H9 (cell line): ENCODE measurements around the gene KISS1R. TPM values are rescaled to one million over a fixed set of nuclear protein-coding genes. Genes with fewer than 3 reads are reported as not detected.

Experiments used
- DNase-seq: peaks from one replicate; pipeline ENCODE4 v3.0.0-alpha.2; 2017
- H2AFZ ChIP-seq: one replicate; pipeline ENCODE4 v1.6.1; 2013; ENCODE audit warnings: mild to moderate bottlenecking, low read length, control low read depth, moderate library complexity
- H2AK5ac ChIP-seq: 2 replicates; pipeline ENCODE4 v1.6.1; 2013; ENCODE audit warnings: low read length, control low read depth, mixed read lengths; ENCODE audit not compliant: insufficient read length
- H2BK120ac ChIP-seq: one replicate; pipeline ENCODE4 v1.6.1; 2013; ENCODE audit warnings: low read depth, mild to moderate bottlenecking, low read length, control low read depth, inconsistent platforms; ENCODE audit not compliant: poor library complexity, severe bottlenecking
- H2BK12ac ChIP-seq: 2 replicates; pipeline ENCODE4 v1.6.1; 2013; ENCODE audit warnings: low read length, control low read depth, mixed read lengths, low read depth; ENCODE audit not compliant: insufficient read length
- H2BK15ac ChIP-seq: 2 replicates; pipeline ENCODE4 v1.6.1; 2013; ENCODE audit warnings: low read depth, low read length, control low read depth
- H2BK20ac ChIP-seq: one replicate; pipeline ENCODE4 v1.6.1; 2013; ENCODE audit warnings: low read depth, mild to moderate bottlenecking, low read length, control low read depth, inconsistent platforms; ENCODE audit not compliant: poor library complexity, severe bottlenecking
- H2BK5ac ChIP-seq: 2 replicates; pipeline ENCODE4 v1.6.1; 2013; ENCODE audit warnings: low read length, control low read depth, mixed read lengths; ENCODE audit not compliant: insufficient read length
- H3K14ac ChIP-seq: 2 replicates; pipeline ENCODE4 v1.6.1; 2013; ENCODE audit warnings: low read length, control low read depth; ENCODE audit not compliant: insufficient read depth
- H3K18ac ChIP-seq: 2 replicates; pipeline ENCODE4 v1.6.1; 2013; ENCODE audit warnings: low read depth, mild to moderate bottlenecking, mixed read lengths, low read length, control low read depth; ENCODE audit not compliant: insufficient read length
- H3K23ac ChIP-seq: 2 replicates; pipeline ENCODE4 v1.6.1; 2013; ENCODE audit warnings: low read length, control low read depth, mixed read lengths, low read depth; ENCODE audit not compliant: insufficient read length
- H3K23me2 ChIP-seq: 2 replicates; pipeline ENCODE4 v1.6.1; 2013; ENCODE audit warnings: low read depth, mild to moderate bottlenecking, mixed read lengths, low read length, control low read depth; ENCODE audit not compliant: insufficient read length, poor library complexity, severe bottlenecking
- H3K27ac ChIP-seq: 2 replicates; pipeline ENCODE4 v1.5.1; 2013; ENCODE audit warnings: low read length, control low read depth, mixed read lengths, low read depth; ENCODE audit not compliant: insufficient read length
- H3K27me3 ChIP-seq: 2 replicates; pipeline ENCODE4 v1.6.1; 2013; ENCODE audit warnings: low read length, control low read depth, inconsistent platforms; ENCODE audit not compliant: insufficient read depth
- H3K4ac ChIP-seq: 2 replicates; pipeline ENCODE4 v1.6.1; 2013; ENCODE audit warnings: low read depth, mild to moderate bottlenecking, control low read depth, inconsistent platforms, low read length, moderate library complexity
- H3K4me1 ChIP-seq: 2 replicates; pipeline ENCODE4 v1.6.1; 2013; ENCODE audit warnings: low read length, control low read depth, inconsistent platforms; ENCODE audit not compliant: insufficient read depth
- H3K4me2 ChIP-seq: 2 replicates; pipeline ENCODE4 v1.6.1; 2013; ENCODE audit warnings: low read length, control low read depth, mixed read lengths; ENCODE audit not compliant: insufficient read length, insufficient read depth
- H3K56ac ChIP-seq: 2 replicates; pipeline ENCODE4 v1.6.1; 2013; ENCODE audit warnings: low read depth, mild to moderate bottlenecking, mixed read lengths, low read length, control low read depth; ENCODE audit not compliant: insufficient read length
- H3K79me1 ChIP-seq: 2 replicates; pipeline ENCODE4 v1.6.1; 2013; ENCODE audit warnings: low read depth, mild to moderate bottlenecking, moderate library complexity, low read length, control low read depth, inconsistent platforms; ENCODE audit not compliant: insufficient read depth, poor library complexity, severe bottlenecking
- H3K79me2 ChIP-seq: 2 replicates; pipeline ENCODE4 v1.6.1; 2013; ENCODE audit warnings: low read length, control low read depth, inconsistent platforms; ENCODE audit not compliant: insufficient read depth
- H3K9ac ChIP-seq: 2 replicates; pipeline ENCODE4 v1.6.1; 2013; ENCODE audit warnings: low read length, control low read depth, mixed read lengths; ENCODE audit not compliant: insufficient read length; ENCODE audit errors: extremely low read depth
- H3K9me3 ChIP-seq: one replicate; pipeline ENCODE4 v1.6.1; 2013; ENCODE audit warnings: low read depth, low read length, inconsistent platforms; ENCODE audit not compliant: control insufficient read depth
- H3T11ph ChIP-seq: one replicate; pipeline ENCODE4 v1.6.1; 2013; ENCODE audit warnings: mild to moderate bottlenecking, low read length, control low read depth, inconsistent platforms
- H4K20me1 ChIP-seq: one replicate; pipeline ENCODE4 v1.6.1; 2013; ENCODE audit not compliant: control insufficient read depth, insufficient read length, insufficient read depth
- H4K5ac ChIP-seq: 2 replicates; pipeline ENCODE4 v1.6.1; 2013; ENCODE audit warnings: low read depth, mild to moderate bottlenecking, mixed read lengths, low read length, control low read depth; ENCODE audit not compliant: insufficient read length
- H4K8ac ChIP-seq: replicated peaks from 2 replicates; pipeline ENCODE4 v1.6.1; 2013; ENCODE audit warnings: low read length, control low read depth, mixed read lengths, low read depth; ENCODE audit not compliant: insufficient read length
- H4K91ac ChIP-seq: 2 replicates; pipeline ENCODE4 v1.6.1; 2013; ENCODE audit warnings: low read depth, mild to moderate bottlenecking, moderate library complexity, mixed read lengths, low read length, control low read depth; ENCODE audit not compliant: insufficient read length
- H3K27ac Mint-ChIP-seq, 3 experiments: 2 replicates in 2 of 3; 3 replicates in 1 of 3; pipeline ENCODE4 v1.8.0; 2020 to 2021; ENCODE audit warnings: mixed read lengths in 3 of 3, mild to moderate bottlenecking in 1 of 3, moderate library complexity in 1 of 3
- H3K27me3 Mint-ChIP-seq: 2 replicates; pipeline ENCODE4 v1.8.0; 2021; ENCODE audit warnings: low read depth, mild to moderate bottlenecking, moderate library complexity, mixed read lengths
- H3K36me3 Mint-ChIP-seq, 3 experiments: 2 replicates in 2 of 3; 3 replicates in 1 of 3; pipeline ENCODE4 v1.8.0; 2020 to 2021; ENCODE audit warnings: low read depth in 3 of 3, mixed read lengths in 3 of 3; ENCODE audit not compliant: insufficient read depth in 1 of 3
- H3K4me1 Mint-ChIP-seq, 2 experiments: 2 replicates each; pipeline ENCODE4 v1.8.0; 2020; ENCODE audit warnings: mixed read lengths in 2 of 2
- H3K4me3 Mint-ChIP-seq, 2 experiments: 2 replicates in 1 of 2; 3 replicates in 1 of 2; pipeline ENCODE4 v1.8.0; 2020 to 2021; ENCODE audit warnings: mild to moderate bottlenecking in 2 of 2, mixed read lengths in 2 of 2, moderate library complexity in 1 of 2
- H3K9me3 Mint-ChIP-seq, 2 experiments: 2 replicates in 1 of 2; 3 replicates in 1 of 2; pipeline ENCODE4 v1.8.0; 2020; ENCODE audit warnings: mild to moderate bottlenecking in 2 of 2, mixed read lengths in 2 of 2, moderate library complexity in 1 of 2
- WGBS: extraction: QIAGEN DNeasy Blood & Tissue Kit; methylation state at CpG from one replicate; pipeline ENCODE4 v1.1.7; 2013; ENCODE audit warnings: missing lambda C conversion rate, low lambda C conversion rate, mixed read lengths; ENCODE audit not compliant: insufficient read length; ENCODE audit errors: extremely low coverage; 5-methylcytosine and 5-hydroxymethylcytosine counted together
- total RNA-seq: library from RNA; stranded (reverse); gene quantifications from 2 replicates; pipeline ENCODE4 v1.2.1, GENCODE V29; 2021
- TF ChIP-seq, protein P1 (sequence below): fragments of 200-600 bp; sonication (generic); conservative IDR thresholded peaks from 3 replicates; pipeline ENCODE4 v1.8.0; 2021; ENCODE audit warnings: antibody characterized with exemption, mild to moderate bottlenecking

Gene KISS1R
- total RNA-seq, 1 experiment from 2014 or later, result 3.3 TPM

GRCh38 chr19:902093-902370 is 15.1 kb upstream of the KISS1R start:
- Mint-ChIP-seq H3K9me3 (no peaks in the 10 kb centered on the region), H3K4me3 (no peak overlapping the region), H3K27ac (no peak overlapping the region), H3K36me3 (peaks cover 2 to 21% (median 20%) of the 10 kb centered on the region in 3 experiments; a peak in 4 of 7 replicates), H3K27me3 (no peaks in the 10 kb centered on the region; the same call in 1 of the 2 replicates), H3K4me1 (peaks cover 0 to 29% of the 10 kb centered on the region in 2 experiments; a peak in 2 of 4 replicates)
- Histone ChIP-seq H3K9me3 (no peaks in the 10 kb centered on the region), H4K91ac (no peak overlapping the region), H3K27ac (no peak overlapping the region), H3K14ac (no peak overlapping the region), H3K79me2 (peaks cover 3% of the 10 kb centered on the region; the same call in 1 of the 2 replicates), H4K20me1 (no peaks in the 10 kb centered on the region), H4K8ac (no peak overlapping the region), H3K23ac (no peak overlapping the region), H3K4ac (no peak overlapping the region), H2BK5ac (no peak overlapping the region), H3K18ac (no peak overlapping the region), H2BK20ac (no peak overlapping the region), H2AFZ (no peak overlapping the region), H2AK5ac (no peak overlapping the region), H3K4me2 (no peak overlapping the region), H2BK15ac (no peak overlapping the region), H3T11ph (no peak overlapping the region), H3K56ac (no peak overlapping the region), H3K23me2 (no peaks in the 10 kb centered on the region), H2BK120ac (no peak overlapping the region), H3K79me1 (peaks cover 7% of the 10 kb centered on the region), H3K4me1 (no peaks in the 10 kb centered on the region; the same call in 1 of the 2 replicates), H2BK12ac (no peak overlapping the region), H3K27me3 (no peaks in the 10 kb centered on the region), H4K5ac (no peak overlapping the region), H3K9ac (no peak overlapping the region)
- WGBS, result no CpG with 5 or more reads among the region's 7 CpGs
- TF ChIP-seq, protein P1, sequence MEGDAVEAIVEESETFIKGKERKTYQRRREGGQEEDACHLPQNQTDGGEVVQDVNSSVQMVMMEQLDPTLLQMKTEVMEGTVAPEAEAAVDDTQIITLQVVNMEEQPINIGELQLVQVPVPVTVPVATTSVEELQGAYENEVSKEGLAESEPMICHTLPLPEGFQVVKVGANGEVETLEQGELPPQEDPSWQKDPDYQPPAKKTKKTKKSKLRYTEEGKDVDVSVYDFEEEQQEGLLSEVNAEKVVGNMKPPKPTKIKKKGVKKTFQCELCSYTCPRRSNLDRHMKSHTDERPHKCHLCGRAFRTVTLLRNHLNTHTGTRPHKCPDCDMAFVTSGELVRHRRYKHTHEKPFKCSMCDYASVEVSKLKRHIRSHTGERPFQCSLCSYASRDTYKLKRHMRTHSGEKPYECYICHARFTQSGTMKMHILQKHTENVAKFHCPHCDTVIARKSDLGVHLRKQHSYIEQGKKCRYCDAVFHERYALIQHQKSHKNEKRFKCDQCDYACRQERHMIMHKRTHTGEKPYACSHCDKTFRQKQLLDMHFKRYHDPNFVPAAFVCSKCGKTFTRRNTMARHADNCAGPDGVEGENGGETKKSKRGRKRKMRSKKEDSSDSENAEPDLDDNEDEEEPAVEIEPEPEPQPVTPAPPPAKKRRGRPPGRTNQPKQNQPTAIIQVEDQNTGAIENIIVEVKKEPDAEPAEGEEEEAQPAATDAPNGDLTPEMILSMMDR, result no peak
- no peak for DNase-seq
